ENCODE results near the gene KCNJ6.

Gene KCNJ6

GRCh38 chr21:37870221-37870620, 46.0 kb downstream of the KCNJ6 start:
- no peak overlapping the region for H3K4me3 ChIP-seq (ENCODE audit: low read depth, low read length)
- no peaks in the 10 kb centered on the region for H3K27me3 ChIP-seq (replicated peaks)
- no peak for TF ChIP-seq CTCF (IDR thresholded peaks at IDR 0.05; ENCODE audit: low read depth, low read length, missing control alignments)
- in situ Hi-C loops (cut with HindIII; ENCODE audit: low pct_ligation_motif_present, low sequenced_read_pairs), result no loop called here
- DNase-seq, result no peak
- no peaks in the 10 kb centered on the region for H3K36me3 ChIP-seq (replicated peaks)
- no peak overlapping the region for H3K27ac ChIP-seq

GRCh38 chr21:37869661-37870060, 46.6 kb downstream of the KCNJ6 start:
- no peak overlapping the region for H3K4me3 ChIP-seq (ENCODE audit: low read depth, low read length)
- no peak for TF ChIP-seq CTCF (IDR thresholded peaks at IDR 0.05; ENCODE audit: low read depth, low read length, missing control alignments)
- in situ Hi-C loops (cut with HindIII; ENCODE audit: low pct_ligation_motif_present, low sequenced_read_pairs), result no loop called here
- no peaks in the 10 kb centered on the region for H3K36me3 ChIP-seq (replicated peaks)
- no peak for DNase-seq
- H3K27me3 ChIP-seq (replicated peaks), result no peaks in the 10 kb centered on the region
- H3K27ac ChIP-seq, result no peak overlapping the region

- Histone ChIP-seq H3K27ac (no peak overlapping the region), H3K36me3 (replicated peaks) (no peaks in the 10 kb centered on the region), H3K4me3 (ENCODE audit: low read depth, low read length) (no peak overlapping the region), H3K27me3 (replicated peaks) (no peaks in the 10 kb centered on the region)
- DNase-seq, result peak; percentile 56
- no peak for TF ChIP-seq CTCF (IDR thresholded peaks at IDR 0.05; ENCODE audit: low read depth, low read length, missing control alignments)
- in situ Hi-C loops (cut with HindIII; ENCODE audit: low pct_ligation_motif_present, low sequenced_read_pairs), result no loop called here
These were observed 47.6 kb downstream of the KCNJ6 start for GRCh38 chr21:37868446-37869295.

- Histone ChIP-seq H3K27me3 (replicated peaks) (no peaks in the 10 kb centered on the region), H3K4me3 (ENCODE audit: low read depth, low read length) (no peak overlapping the region), H3K27ac (no peak overlapping the region), H3K36me3 (replicated peaks) (no peaks in the 10 kb centered on the region)
- in situ Hi-C loops (cut with HindIII; ENCODE audit: low pct_ligation_motif_present, low sequenced_read_pairs), result no loop called here
- DNase-seq, result no peak
- TF ChIP-seq CTCF (IDR thresholded peaks at IDR 0.05; ENCODE audit: low read depth, low read length, missing control alignments), result no peak
These were observed 50.2 kb downstream of the KCNJ6 start for GRCh38 chr21:37866027-37866426.

- no peak for TF ChIP-seq CTCF (IDR thresholded peaks at IDR 0.05; ENCODE audit: low read depth, low read length, missing control alignments)
- Histone ChIP-seq H3K36me3 (replicated peaks) (no peaks in the 10 kb centered on the region), H3K27ac (no peak overlapping the region), H3K27me3 (replicated peaks) (no peaks in the 10 kb centered on the region), H3K4me3 (ENCODE audit: low read depth, low read length) (no peak overlapping the region)
- no peak for DNase-seq
- in situ Hi-C loops (cut with HindIII; ENCODE audit: low pct_ligation_motif_present, low sequenced_read_pairs), result no loop called here
These were observed 51.1 kb downstream of the KCNJ6 start for GRCh38 chr21:37865156-37865555.

- no peaks in the 10 kb centered on the region for H3K36me3 ChIP-seq (replicated peaks)
- in situ Hi-C loops (cut with HindIII; ENCODE audit: low pct_ligation_motif_present, low sequenced_read_pairs), result no loop called here
- H3K27ac ChIP-seq, result peak overlapping the region; percentile 4
- no peak overlapping the region for H3K4me3 ChIP-seq (ENCODE audit: low read depth, low read length)
- no peak for TF ChIP-seq CTCF (IDR thresholded peaks at IDR 0.05; ENCODE audit: low read depth, low read length, missing control alignments)
- peak; percentile 92 for DNase-seq
- H3K27me3 ChIP-seq (replicated peaks), result no peaks in the 10 kb centered on the region
These were observed 52.4 kb downstream of the KCNJ6 start for GRCh38 chr21:37863842-37864241.
